ENCODE results near the gene FARP1. TPM values are rescaled to one million over a fixed set of nuclear protein-coding genes. Genes with fewer than 3 reads are reported as not detected.
A peak's percentile ranks its signal among the peaks of the same experiment; 100 is the strongest.

FARP1 gene
- total RNA-seq, 4 donors from 2014 or later, result 103 to 172 (median 129) TPM

- H3K27me3 ChIP-seq, result no peaks in the 10 kb centered on the region
- no peaks in the 10 kb centered on the region for H3K9me3 ChIP-seq
- no peaks in the 10 kb centered on the region for H3K36me3 ChIP-seq
- peaks cover 17 to 21% of the 10 kb centered on the region in 2 donors for H3K4me1 ChIP-seq
- DNase-seq, result no peak
- no peak for TF ChIP-seq CTCF (IDR thresholded peaks at IDR 0.05)
- TF ChIP-seq POLR2A (IDR thresholded peaks at IDR 0.05), result no peak
- intact Hi-C loops (cut with DNase I), result no loop called here
- H3K4me3 ChIP-seq (replicated peaks in 1 of 3), result no peak overlapping the region
- WGBS, 2 donors, result 70 to 71% methylated on average over 13 of the region's 13 CpGs
- H3K27ac ChIP-seq, result peak overlapping the region in 1 of 3 donors; percentile 53
Observed at GRCh38 chr13:98377635-98378378, 234.9 kb downstream of the FARP1 start.

- no peaks in the 10 kb centered on the region for H3K27me3 ChIP-seq
- H3K9me3 ChIP-seq, result no peaks in the 10 kb centered on the region
- TF ChIP-seq CTCF (IDR thresholded peaks at IDR 0.05) (no peak), POLR2A (IDR thresholded peaks at IDR 0.05) (no peak)
- 60 to 64% methylated on average over 5 of the region's 5 CpGs for WGBS, 2 donors
- H3K36me3 ChIP-seq, result peaks cover 0 to 2% of the 10 kb centered on the region in 2 donors
- peak; percentile 37 to 41 for DNase-seq
- peaks cover 47 to 57% of the 10 kb centered on the region in 2 donors for H3K4me1 ChIP-seq
- no peak overlapping the region for H3K4me3 ChIP-seq (replicated peaks in 1 of 3)
- peak overlapping the region; percentile 56 to 82 (median 76) for H3K27ac ChIP-seq
- intact Hi-C loops (cut with DNase I), result no loop called here
Observed at GRCh38 chr13:98384739-98385138, 241.8 kb downstream of the FARP1 start.

- H3K4me1 ChIP-seq, result peaks cover 47 to 64% of the 10 kb centered on the region in 2 donors
- peak overlapping the region; percentile 56 to 82 (median 76) for H3K27ac ChIP-seq
- no peak overlapping the region for H3K4me3 ChIP-seq (replicated peaks in 1 of 3)
- DNase-seq, result peak; percentile 55 to 83
- intact Hi-C loops (cut with DNase I), result no loop called here
- TF ChIP-seq CTCF (IDR thresholded peaks at IDR 0.05) (no peak), POLR2A (IDR thresholded peaks at IDR 0.05) (no peak)
- no peaks in the 10 kb centered on the region for H3K27me3 ChIP-seq
- no peaks in the 10 kb centered on the region for H3K9me3 ChIP-seq
- H3K36me3 ChIP-seq, result peaks cover 0 to 2% of the 10 kb centered on the region in 2 donors
- WGBS, 2 donors, result 36 to 43% methylated on average over 10 of the region's 10 CpGs
Observed at GRCh38 chr13:98385606-98386005, 242.7 kb downstream of the FARP1 start.

- DNase-seq, result no peak
- no peak for TF ChIP-seq CTCF (IDR thresholded peaks at IDR 0.05)
- TF ChIP-seq POLR2A (IDR thresholded peaks at IDR 0.05), result no peak
- intact Hi-C loops (cut with DNase I), result no loop called here
- WGBS, 2 donors, result 69 to 88% methylated on average over 8 of the region's 8 CpGs
- H3K36me3 ChIP-seq, result peaks cover 0 to 2% of the 10 kb centered on the region in 2 donors
- H3K4me1 ChIP-seq, result peaks cover 47 to 67% of the 10 kb centered on the region in 2 donors
- H3K27me3 ChIP-seq, result no peaks in the 10 kb centered on the region
- no peaks in the 10 kb centered on the region for H3K9me3 ChIP-seq
- H3K27ac ChIP-seq, result peak overlapping the region; percentile 56 to 82 (median 76)
- no peak overlapping the region for H3K4me3 ChIP-seq (replicated peaks in 1 of 3)
Observed at GRCh38 chr13:98386637-98387036, 243.7 kb downstream of the FARP1 start.

GRCh38 chr13:98389319-98389718 lies 246.4 kb downstream of the FARP1 start:
- DNase-seq, result no peak
- Histone ChIP-seq H3K9me3 (no peaks in the 10 kb centered on the region), H3K27me3 (no peaks in the 10 kb centered on the region), H3K36me3 (peaks cover 0 to 2% of the 10 kb centered on the region in 2 donors), H3K4me1 (peaks cover 44 to 57% of the 10 kb centered on the region in 2 donors), H3K27ac (peak overlapping the region in 1 of 3 donors; percentile 76), H3K4me3 (replicated peaks in 1 of 3) (no peak overlapping the region)
- TF ChIP-seq POLR2A (IDR thresholded peaks at IDR 0.05) (no peak), CTCF (IDR thresholded peaks at IDR 0.05) (no peak)
- WGBS, 2 donors, result 56 to 66% methylated on average over 9 of the region's 9 CpGs
- intact Hi-C loops (cut with DNase I), result no loop called here
